Pons (tissue), 1 donor: ENCODE data around the gene PLCB2.

Experiments used
- DNase-seq: peaks from one replicate; pipeline ENCODE4 v3.0.0-alpha.2; 2016; ENCODE audit warnings: low spot score

Gene PLCB2

DNA sequence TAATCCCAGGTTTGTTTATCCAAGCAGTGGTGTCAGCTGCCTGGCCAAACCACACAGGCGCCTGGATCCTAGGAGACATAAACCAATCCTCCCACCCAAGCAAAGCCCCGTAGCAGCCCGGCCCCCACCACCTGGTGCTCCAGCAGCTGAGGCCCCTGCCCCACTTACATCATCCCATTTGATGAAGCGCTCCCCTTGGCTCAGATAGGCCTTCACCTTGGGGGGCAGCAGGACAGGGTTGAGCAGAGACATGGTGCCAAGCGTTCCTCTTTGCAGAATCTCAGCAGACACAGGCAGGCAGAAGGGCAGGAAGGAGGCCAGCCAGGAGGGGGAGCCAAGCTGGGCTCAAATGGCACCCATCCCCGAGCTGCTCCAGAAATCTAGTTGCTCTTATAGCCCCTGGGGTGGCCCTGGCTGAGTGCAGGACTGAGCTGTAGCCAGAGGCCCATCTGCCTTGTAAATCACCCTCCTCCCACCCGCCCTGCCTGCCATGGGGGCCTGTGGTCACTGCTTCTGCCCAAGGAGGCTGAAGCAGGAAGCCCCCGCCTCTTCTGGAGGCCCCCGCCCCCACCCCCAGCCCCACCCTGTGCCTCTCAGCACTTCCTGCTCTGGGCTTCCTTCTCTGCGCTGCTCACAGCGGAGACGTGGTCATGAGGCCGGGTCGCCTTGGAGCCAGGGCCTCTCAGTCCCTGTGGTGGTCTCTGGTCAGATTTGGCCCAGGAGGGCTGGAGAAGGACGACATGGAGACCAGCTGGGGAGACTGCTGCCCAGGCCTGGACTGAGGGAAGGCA, at the start of gene PLCB2:
PLCB2 (minus strand) TSS at position 515 of the 791 bp plus-strand sequence; CDS start at position 252, 263 bp downstream.
- peak; percentile 32 for DNase-seq

DNA sequence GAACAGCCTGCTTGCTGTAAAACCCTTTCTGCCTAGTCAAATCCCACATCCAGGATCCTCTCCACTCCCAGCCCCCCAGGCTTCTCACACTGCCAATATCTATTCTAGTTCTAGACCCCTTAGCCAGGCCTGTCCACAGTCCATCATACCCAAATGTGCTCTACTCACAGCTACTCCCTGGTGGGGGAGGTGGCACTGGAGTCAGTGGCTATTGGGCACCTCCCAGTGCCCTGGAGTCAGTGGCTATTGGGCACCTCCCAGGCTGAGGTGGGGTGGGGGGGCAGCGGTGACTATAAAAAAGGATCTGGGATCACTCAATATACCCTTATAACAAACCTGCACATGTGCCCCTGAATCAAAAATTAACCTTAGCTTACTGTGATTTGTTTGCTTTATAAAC, 49.5 kb upstream of the PLCB2 start:
- DNase-seq = no peak

- DNase-seq = no peak
Measured at GRCh38 chr15:40355976-40356585, 48.3 kb upstream of the PLCB2 start.

GRCh38 chr15:40354408-40355171, 46.9 kb upstream of the PLCB2 start:
- DNase-seq = no peak

- DNase-seq = no peak
Measured at GRCh38 chr15:40353697-40354096, 46.0 kb upstream of the PLCB2 start.

- no peak for DNase-seq
Measured at GRCh38 chr15:40352281-40352901, 44.7 kb upstream of the PLCB2 start.

DNA sequence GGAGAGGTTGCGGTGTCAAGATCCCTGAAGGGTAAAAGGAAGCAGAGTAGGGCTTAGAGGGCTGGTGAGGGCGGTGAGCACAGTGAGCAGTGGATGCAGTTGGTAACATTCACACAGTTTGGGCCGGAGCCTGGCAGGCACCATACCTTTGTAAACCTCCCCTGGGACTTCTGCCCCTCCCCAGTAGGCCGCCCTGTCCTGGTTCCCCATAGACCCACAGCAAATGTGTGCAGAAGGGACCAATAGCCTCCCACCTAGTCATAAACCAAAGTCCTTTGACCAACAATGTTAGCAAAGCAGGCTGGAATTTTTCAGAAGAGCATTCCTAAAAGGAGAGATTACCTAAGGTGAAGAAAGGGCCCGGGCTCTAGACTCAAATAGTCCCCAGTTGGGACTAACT, 41.4 kb upstream of the PLCB2 start:
- no peak for DNase-seq

DNA sequence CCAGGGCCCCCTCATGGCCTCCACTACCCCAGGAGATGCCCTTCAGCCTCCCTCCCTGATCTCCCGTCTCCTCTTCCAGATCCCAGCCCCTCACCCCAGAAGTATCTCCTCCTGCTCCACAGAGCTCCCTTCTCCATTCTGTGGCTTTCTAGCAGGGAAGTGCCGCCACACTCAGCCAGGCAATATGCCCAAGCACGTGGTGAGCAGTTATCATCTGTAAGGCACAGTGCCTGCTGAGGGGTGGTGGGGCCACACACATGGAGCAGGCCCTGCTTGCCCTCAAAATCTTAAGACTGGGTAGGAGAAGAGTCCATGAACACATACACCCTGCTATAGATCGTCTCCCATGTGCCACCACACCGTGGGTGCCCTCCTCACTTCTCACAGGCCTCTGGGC, 40.7 kb upstream of the PLCB2 start:
- no peak for DNase-seq

DNA sequence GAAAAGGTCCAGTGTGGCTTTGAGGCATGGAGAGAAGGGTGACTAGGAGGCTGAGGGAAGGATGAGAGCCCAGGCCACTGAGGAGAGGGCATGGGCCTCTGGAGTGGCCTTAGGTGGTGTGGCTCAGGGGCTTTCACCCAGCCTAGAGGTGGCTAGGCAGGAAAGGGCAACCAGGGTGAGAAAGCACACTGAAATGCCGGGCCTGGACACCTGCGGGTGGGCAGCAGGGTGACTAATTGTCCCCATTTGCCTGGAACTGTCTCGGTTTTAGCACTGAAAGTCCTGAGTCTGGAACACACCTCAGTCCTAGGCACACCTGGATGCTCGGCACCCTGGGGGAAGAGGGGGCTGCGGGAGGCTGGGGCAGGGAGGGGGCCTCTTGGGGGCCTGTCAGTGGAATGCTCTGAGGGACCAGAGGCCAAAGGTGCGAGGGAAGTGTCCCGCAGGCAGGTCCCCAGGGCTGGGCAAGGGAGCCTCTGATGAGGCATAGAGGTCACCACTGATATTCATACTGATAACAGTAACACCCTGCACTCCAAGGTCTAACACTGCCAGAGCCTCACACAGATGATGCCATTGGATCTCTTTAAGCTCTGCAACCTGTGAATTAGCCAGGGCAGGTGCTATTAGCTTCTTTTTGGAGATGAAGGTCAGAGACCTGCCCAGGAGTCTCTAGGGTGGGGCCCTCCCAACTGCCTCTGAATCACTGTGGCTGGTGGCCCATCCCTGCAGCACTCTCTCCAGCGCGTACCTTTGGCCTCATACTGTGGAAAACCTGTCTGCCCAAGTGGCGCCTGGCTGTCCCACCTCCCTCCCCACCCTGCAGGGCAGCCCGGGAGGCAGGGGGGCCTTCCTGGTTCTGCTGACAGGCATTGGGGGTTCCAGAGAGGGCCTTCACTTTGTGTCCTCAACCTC, 40.1 kb upstream of the PLCB2 start:
- no peak for DNase-seq

DNA sequence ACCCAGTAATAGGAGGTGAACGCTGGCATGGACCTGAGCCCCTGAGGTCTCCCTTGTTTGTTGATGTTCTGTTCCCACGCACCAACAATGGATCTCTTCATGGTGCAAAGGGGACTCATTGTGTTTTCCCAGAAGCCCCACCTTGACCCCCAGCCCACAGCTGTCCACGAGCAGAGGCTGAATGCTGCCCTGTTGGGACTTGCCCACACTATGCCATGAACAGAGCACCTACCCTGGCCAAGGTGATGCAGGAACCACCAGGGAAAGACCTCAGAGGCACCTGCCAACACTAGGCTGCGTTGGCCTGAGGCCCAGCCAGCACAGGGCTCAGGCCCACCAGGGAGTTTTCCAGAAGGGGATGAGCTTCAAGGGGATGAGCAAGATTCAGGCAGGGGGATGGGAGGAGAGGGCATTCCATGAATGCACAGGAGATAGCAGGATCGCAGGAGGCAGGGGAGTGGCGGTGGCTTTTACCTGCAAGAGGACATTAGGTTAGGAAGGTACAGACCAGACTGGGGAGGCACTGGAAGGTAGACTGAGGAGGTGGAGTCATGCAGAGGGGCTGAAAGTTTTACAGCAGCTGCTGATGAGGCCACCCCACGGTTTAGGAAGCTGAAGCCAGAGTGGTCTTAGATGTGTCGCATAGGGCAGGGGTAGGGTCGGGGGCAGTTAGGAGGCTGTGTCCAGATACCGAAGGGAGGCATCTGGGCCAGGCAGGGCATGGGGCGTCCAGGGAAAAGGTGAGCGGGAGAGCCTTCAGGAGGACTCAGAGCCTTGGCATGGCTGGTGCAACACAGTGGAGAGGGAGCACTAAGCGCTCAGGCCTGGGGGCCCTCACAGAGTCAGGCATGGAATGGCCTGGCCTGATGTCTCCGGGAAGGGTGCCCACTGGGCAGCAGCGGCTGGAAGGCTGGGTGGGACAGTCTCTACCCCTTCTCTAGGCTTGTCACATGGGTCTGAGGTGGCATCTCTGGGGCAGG, 39.1 kb upstream of the PLCB2 start:
- no peak for DNase-seq

- DNase-seq = no peak
Measured at GRCh38 chr15:40345867-40346578, 38.3 kb upstream of the PLCB2 start.

DNA sequence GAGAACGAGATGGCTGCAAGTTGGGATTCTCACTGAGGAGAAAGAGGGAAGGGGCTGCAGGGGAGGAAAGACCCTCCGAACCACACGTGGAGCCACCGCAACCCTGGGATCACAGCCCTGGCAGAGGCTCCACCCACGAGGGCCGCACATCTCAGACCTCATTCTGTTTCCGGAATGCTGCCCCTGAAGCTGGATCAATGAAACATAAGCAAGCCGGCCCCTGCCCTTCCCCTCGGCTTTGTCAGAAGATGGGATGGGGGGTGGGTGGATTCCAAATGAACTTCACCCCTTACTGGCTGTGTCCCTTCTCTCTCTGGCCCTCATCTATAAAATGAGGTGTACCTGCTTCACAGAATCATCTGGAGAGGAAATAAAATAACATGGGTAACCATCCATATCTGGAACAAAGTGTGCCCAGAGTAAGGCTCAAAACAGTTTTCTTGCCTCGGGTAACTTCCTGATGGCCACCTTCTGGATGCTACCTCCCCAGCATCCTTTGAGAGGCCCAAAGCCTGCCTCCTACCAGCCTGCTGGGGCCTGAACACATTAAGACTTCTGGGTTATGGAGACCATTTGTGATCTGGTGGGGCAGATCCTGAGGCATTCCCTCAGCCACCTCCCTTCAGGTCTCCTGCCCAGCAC, 37.6 kb upstream of the PLCB2 start:
- no peak for DNase-seq

DNA sequence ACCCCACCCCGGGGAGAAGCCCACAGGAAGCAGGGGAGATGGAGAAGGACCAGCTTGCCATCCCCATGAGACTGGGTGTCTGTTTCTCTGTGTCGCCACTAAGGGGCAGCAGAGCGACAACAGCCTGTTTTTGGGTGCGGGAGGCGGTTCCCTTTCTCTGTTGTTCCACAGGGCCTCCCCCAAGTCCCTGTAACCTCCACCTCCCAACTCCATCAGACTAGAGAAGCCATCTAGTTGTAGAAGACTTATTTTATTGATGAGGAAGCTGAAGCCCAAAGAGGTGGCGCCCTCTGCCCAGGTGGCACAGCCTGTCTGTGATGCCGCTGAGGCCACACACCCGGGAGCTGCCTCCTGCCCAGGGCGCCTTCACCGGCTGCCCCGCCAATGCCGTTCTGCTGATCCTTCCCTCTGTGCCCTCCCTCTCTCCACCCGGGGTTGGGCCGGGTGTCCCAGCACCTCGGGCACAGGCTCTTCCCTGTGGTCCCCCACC, 36.9 kb upstream of the PLCB2 start:
- no peak for DNase-seq

DNA sequence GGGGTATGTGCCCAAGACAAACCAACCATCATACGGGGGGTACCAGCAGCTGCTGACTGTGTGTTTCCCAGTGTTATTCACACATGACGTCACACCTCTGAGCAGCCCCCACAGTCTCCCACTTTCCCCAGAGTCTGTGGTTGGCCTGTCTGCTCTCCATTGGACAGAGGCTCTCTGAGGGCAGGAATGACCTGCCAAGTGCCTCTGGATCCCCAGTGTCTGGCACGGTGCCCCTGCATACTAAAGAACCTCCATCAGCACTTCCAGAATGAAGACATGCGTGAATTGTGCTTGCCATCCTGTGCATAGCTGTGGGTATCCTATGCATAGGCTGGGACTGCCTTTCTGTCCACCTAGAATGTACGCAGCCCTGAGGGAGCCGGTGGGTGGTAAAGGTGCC, 36.5 kb upstream of the PLCB2 start:
- no peak for DNase-seq

GRCh38 chr15:40343512-40343911, 35.8 kb upstream of the PLCB2 start:
- no peak for DNase-seq

GRCh38 chr15:40342416-40343320, 34.9 kb upstream of the PLCB2 start:
- no peak for DNase-seq

DNA sequence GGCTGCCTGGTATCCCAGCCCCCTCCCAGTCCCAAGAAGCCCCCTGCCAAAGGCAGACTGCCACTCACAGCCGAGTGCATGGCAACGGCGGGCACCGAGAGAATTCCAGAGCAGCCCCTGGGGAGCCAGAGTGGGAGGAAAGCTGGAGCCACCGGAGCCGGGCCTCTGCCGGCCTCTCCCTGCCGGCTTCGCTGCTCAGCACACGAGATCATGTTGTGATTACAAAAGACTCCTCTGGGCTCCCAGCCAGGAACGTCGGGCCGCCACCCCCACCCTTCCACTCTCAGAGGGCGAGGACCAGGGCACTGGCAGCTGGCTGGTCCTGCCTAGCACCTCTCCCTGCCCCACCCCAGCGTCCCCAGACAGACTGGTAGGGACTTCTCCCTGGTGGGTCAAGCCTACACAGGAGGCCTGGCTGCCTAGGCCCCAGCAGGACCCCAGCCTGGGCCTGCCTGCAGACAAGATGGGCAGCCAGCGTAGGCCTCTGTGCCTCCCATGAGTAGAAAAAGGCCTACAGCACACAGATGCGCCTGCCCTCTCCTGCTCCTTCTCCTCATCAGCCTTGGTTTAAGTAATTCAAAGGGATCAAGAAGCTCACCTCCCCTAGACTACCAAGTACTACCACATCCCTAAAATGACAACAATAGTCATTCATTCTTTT, 33.1 kb upstream of the PLCB2 start, which contains the start of gene CCDC9B:
CCDC9B (minus strand) TSS at position 200 of the 661 bp plus-strand sequence; CDS start at position 80, 120 bp downstream.
- DNase-seq = peak; percentile 88
